Kidney (tissue), 14 donors: ENCODE results near the gene ZCCHC17. TPM values are rescaled to one million over a fixed set of nuclear protein-coding genes. Genes with fewer than 3 reads are reported as not detected.

ENCODE experiments used
- DNase-seq, 5 donors: peaks; one replicate each; pipeline ENCODE4 v3.0.0-alpha.2; 2013 to 2020
- FAIRE-seq: peaks from 2 replicates; lab custom pipeline; 2012; peaks lifted over from hg19 to GRCh38; lab: Jason Lieb, UNC
- H3K27ac ChIP-seq, 2 donors: one replicate each; pipeline ENCODE4 v1.7.0; 2013; ENCODE audit warnings: low read depth in 2 of 2, low read length in 2 of 2, inconsistent platforms in 1 of 2
- H3K27me3 ChIP-seq: one replicate; pipeline ENCODE4 v1.7.1; 2013; ENCODE audit warnings: low read length, inconsistent platforms; ENCODE audit not compliant: control insufficient read depth, insufficient read depth
- H3K36me3 ChIP-seq, 3 donors: one replicate each; pipeline versions ENCODE4 v1.7.0 to v1.7.1; 2013; ENCODE audit warnings: low read length in 3 of 3, control low read depth in 1 of 3, inconsistent platforms in 1 of 3; ENCODE audit not compliant: insufficient read depth in 3 of 3, control insufficient read depth in 2 of 3
- H3K4me1 ChIP-seq, 3 donors: one replicate each; pipeline versions ENCODE4 v1.7.0 to v1.7.1; 2013; ENCODE audit warnings: low read length in 3 of 3, inconsistent platforms in 1 of 3, low read depth in 1 of 3; ENCODE audit not compliant: control insufficient read depth in 2 of 3, insufficient read depth in 2 of 3
- H3K4me3 ChIP-seq, 3 donors: one replicate each; pipeline versions ENCODE4 v1.7.0 to v1.8.1; 2013; ENCODE audit warnings: low read length in 3 of 3, control low read depth in 1 of 3, inconsistent platforms in 1 of 3
- H3K9ac ChIP-seq, 3 donors: one replicate each; pipeline versions ENCODE4 v1.7.0 to v1.7.1; 2013; ENCODE audit warnings: low read length in 3 of 3, control low read depth in 1 of 3, inconsistent platforms in 1 of 3
- H3K9me3 ChIP-seq, 3 donors: one replicate each; pipeline versions ENCODE4 v1.7.0 to v1.7.1; 2013; ENCODE audit warnings: low read length in 3 of 3, control low read depth in 1 of 3, inconsistent platforms in 1 of 3; ENCODE audit not compliant: control insufficient read depth in 2 of 3, insufficient read depth in 1 of 3
- intact Hi-C: fragments of 100-400 bp; cut with DNase I; formaldehyde crosslinking; loops from one replicate; pipeline ENCODE4 v1.11.1; 2022
- polyA plus RNA-seq: library from polyadenylated mRNA; stranded (reverse); fragments of 350-450 nt; fragmentation: Illumina TruSeq; extraction: RNeasy Lipid Tissue Mini Kit (QIAGEN cat#74804); gene quantifications from one replicate; pipeline ENCODE4 v1.2.3, GENCODE V29; 2014; ENCODE audit warnings: low read depth, low replicate concordance; ENCODE audit not compliant: insufficient read depth
- total RNA-seq: library from RNA; stranded (reverse); fragmentation: NEBNext Ultra II Directional; extraction: Animal tissue kit (Norgen Biotek cat#: 25700); gene quantifications from one replicate; pipeline ENCODE4 v1.2.1, GENCODE V29; 2021
- TF ChIP-seq, protein P1 (sequence below): IDR thresholded peaks from 3 replicates; pipeline ENCODE4 v1.5.1; 2012; ENCODE audit warnings: mild to moderate bottlenecking, moderate library complexity, borderline replicate concordance; ENCODE audit not compliant: insufficient read depth; ENCODE audit errors: extremely low read depth
- donor health status: control.
- donor health status: control.
- donor health status: control.
- donor health status: control.
- donor health status: control.
- donor health status: DM: yes; HTN: yes; CAD: no.
- donor health status: Normal renal cell carcinoma (clear cell type).

Gene ZCCHC17
- total and polyA plus RNA-seq, 2 donors from 2014 or later, result 27.5 to 42.0 TPM

DNA sequence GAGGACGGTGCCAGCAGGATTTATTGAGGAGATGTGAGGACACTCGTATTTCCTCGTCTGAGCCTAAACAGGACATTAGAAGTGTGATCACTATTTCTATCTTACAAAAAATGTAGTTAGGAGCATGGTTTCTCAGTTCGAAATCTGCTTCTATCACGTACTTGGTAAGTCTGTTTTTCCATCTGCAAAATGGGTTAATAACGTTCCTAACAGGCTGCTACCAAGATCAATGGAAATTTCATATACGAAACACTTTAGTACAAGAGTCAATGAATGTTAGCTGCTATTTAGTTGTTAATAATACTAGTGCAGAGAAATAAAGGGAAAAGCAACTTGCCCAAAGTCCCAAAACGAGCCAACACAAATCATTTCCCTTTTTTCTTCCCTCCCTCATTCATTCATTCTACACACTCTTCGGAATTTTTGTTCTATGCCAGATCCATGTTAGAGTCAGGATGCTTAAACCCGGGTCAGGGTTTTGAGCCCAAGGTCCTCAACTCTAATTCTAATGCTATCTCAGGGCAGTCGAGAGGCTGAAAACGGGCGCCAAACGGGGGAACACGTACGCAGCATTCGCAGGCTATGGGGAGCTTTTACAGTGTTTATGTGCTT, 852 bp upstream of the ZCCHC17 start:
- intact Hi-C loops, result no loop called here
- FAIRE-seq, result no peak
- H3K36me3 ChIP-seq, result peaks cover 5 to 15% (median 15%) of the 10 kb centered on the region in 3 donors

DNA sequence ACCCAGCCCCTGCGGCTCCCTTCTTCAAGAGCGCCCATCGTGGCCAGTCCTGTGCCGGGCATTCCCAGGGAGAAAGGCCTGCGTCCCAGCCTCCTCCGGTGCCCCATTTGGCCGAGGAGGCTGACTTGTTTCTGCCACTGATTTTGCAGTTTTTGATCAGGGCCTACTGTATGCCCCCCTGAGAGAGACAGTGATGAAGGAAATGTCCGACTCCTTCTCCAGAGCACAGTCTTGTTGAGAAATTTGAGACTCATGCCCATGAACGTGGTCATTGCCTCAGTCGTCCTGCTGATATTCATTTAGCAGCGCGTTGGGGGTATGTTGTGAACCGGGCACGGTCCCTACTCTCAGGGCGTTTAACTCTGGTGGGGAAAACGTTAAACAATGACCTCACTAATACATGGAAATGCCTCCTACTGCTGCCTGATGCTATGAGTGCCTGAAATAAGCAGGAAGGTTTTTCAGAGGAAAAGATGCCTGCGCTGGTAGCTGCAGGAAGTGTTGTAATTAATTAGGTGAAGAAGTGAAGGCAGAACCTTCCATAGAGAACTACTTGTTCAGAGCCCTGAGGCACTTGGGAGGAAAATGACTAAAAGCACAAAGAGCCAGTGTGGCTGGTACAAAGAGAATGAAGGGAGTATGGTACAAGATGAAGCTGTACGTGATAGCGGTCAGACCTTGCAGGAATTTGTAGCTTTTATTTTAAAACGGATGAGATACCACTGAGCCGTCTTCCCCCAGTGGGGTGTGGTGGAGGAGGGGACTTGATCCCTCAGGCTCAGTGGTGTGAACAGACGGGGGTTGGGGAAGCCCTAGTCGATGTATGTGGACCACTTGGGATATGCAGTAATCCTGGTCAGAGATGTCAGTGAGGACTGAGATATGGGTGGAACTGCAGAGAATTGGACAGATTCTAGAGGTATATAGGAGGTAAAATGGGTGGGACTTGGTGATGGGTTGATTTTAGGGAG, 730 bp downstream of the ZCCHC17 start:
- intact Hi-C loops, result no loop called here
- peak in 4 of 5 donors; percentile 17 to 57 (median 41) for DNase-seq
- FAIRE-seq, result no peak

More for the DNA sequence above, 852 bp upstream of the ZCCHC17 start:
- peak overlapping the region; percentile 61 to 69 for H3K27ac ChIP-seq
- H3K9me3 ChIP-seq, result no peaks in the 10 kb centered on the region
- H3K9ac ChIP-seq, result peak overlapping the region; percentile 78 to 98 (median 88)
- TF ChIP-seq, protein P1, sequence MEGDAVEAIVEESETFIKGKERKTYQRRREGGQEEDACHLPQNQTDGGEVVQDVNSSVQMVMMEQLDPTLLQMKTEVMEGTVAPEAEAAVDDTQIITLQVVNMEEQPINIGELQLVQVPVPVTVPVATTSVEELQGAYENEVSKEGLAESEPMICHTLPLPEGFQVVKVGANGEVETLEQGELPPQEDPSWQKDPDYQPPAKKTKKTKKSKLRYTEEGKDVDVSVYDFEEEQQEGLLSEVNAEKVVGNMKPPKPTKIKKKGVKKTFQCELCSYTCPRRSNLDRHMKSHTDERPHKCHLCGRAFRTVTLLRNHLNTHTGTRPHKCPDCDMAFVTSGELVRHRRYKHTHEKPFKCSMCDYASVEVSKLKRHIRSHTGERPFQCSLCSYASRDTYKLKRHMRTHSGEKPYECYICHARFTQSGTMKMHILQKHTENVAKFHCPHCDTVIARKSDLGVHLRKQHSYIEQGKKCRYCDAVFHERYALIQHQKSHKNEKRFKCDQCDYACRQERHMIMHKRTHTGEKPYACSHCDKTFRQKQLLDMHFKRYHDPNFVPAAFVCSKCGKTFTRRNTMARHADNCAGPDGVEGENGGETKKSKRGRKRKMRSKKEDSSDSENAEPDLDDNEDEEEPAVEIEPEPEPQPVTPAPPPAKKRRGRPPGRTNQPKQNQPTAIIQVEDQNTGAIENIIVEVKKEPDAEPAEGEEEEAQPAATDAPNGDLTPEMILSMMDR, result no peak
- peaks cover 3 to 16% (median 12%) of the 10 kb centered on the region in 3 donors for H3K4me1 ChIP-seq
- peak overlapping the region; percentile 91 to 99 (median 94) for H3K4me3 ChIP-seq
- peak in 1 of 5 donors; percentile 1 for DNase-seq
- H3K27me3 ChIP-seq, result no peaks in the 10 kb centered on the region

DNA sequence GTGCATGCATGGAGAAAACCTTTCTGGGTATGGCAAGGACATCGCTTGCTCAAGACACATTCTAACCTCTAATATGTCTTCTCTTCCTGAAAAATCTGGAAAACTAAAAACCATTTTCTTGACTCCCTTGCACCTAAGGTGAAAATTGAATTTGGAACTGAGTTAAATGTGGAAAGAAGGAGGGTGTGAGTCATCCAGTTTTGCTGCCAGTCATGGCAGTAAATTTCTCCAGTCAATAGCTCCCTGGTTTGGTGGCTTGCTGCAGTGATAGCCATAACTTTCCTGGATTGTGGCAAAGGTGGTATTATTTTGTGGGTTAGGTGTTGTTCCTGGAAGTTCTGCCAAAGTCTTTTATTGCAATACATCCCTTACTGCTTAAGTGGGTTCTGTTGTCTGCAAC, 2.5 kb downstream of the ZCCHC17 start:
- no peak overlapping the region for H3K4me3 ChIP-seq
- H3K9ac ChIP-seq, result no peak overlapping the region
- H3K27ac ChIP-seq, result no peak overlapping the region
- no peaks in the 10 kb centered on the region for H3K9me3 ChIP-seq
- peaks cover 3 to 16% (median 12%) of the 10 kb centered on the region in 3 donors for H3K4me1 ChIP-seq
- intact Hi-C loops, result no loop called here
- DNase-seq, result no peak
- H3K36me3 ChIP-seq, result no peaks in the 10 kb centered on the region
- TF ChIP-seq, protein P1, result no peak
- no peak for FAIRE-seq
- no peaks in the 10 kb centered on the region for H3K27me3 ChIP-seq

More for the DNA sequence above, 730 bp downstream of the ZCCHC17 start:
- Histone ChIP-seq H3K4me3 (peak overlapping the region; percentile 91 to 99 (median 94)), H3K9me3 (no peaks in the 10 kb centered on the region), H3K4me1 (peaks cover 3 to 16% (median 12%) of the 10 kb centered on the region in 3 donors), H3K9ac (peak overlapping the region; percentile 86 to 95 (median 92)), H3K27me3 (no peaks in the 10 kb centered on the region), H3K36me3 (peaks cover 0 to 8% (median 5%) of the 10 kb centered on the region in 3 donors), H3K27ac (peak overlapping the region; percentile 66 to 69)
- TF ChIP-seq, protein P1, result no peak
